Astrocyte of the cerebellum (primary cell): Measurements from ENCODE around the gene GRK3.
"Not testable (repeated sequence)": the region's sequence is repeated elsewhere in the genome, so short reads cannot be mapped to it uniquely, and the experiment has no call there.

Source experiments
- DNase-seq: peaks from one replicate; pipeline ENCODE4 v3.0.0-alpha.2; 2011; ENCODE audit warnings: low read depth
- H3K4me3 ChIP-seq: 2 replicates; pipeline ENCODE4 v1.5.1; 2011; ENCODE audit warnings: mild to moderate bottlenecking, low read depth, low read length, moderate library complexity
- CTCF ChIP-seq: IDR thresholded peaks from 2 replicates; pipeline ENCODE4 v1.5.1; 2012; ENCODE audit warnings: low read length, low read depth, moderate library complexity, mild to moderate bottlenecking; ENCODE audit errors: missing control alignments
- in situ Hi-C: cut with HindIII; loops from 2 replicates; pipeline ENCODE4 v1.10.0; 2017; ENCODE audit warnings: low sequenced_read_pairs

Gene GRK3

GRCh38 chr22:25569983-25570382 is 5.5 kb downstream of the GRK3 start:
- in situ Hi-C loops: no loop called here
- no peak for DNase-seq
- H3K4me3 ChIP-seq: no peak overlapping the region
- no peak for TF ChIP-seq CTCF

GRCh38 chr22:25570486-25570885 is 6.0 kb downstream of the GRK3 start:
- no peak for TF ChIP-seq CTCF
- in situ Hi-C loops: no loop called here
- DNase-seq: no peak
- no peak overlapping the region for H3K4me3 ChIP-seq

GRCh38 chr22:25571969-25572707 is 7.7 kb downstream of the GRK3 start:
- H3K4me3 ChIP-seq, DNase-seq, in situ Hi-C loops: not testable (repeated sequence)

GRCh38 chr22:25572708-25573171 is 8.3 kb downstream of the GRK3 start:
- no peak for TF ChIP-seq CTCF
- DNase-seq: no peak
- no peak overlapping the region for H3K4me3 ChIP-seq
- in situ Hi-C loops: no loop called here

- H3K4me3 ChIP-seq: no peak overlapping the region
- no peak for TF ChIP-seq CTCF
- no peak for DNase-seq
- in situ Hi-C loops: no loop called here
These were observed 9.4 kb downstream of the GRK3 start for GRCh38 chr22:25573841-25574240.

GRCh38 chr22:25574736-25575135 is 10.3 kb downstream of the GRK3 start:
- no peak for TF ChIP-seq CTCF
- no peak for DNase-seq
- no peak overlapping the region for H3K4me3 ChIP-seq
- in situ Hi-C loops: no loop called here

- in situ Hi-C loops, H3K4me3 ChIP-seq, DNase-seq: not testable (repeated sequence)
These were observed 11.4 kb downstream of the GRK3 start for GRCh38 chr22:25575674-25576392.

- DNase-seq, H3K4me3 ChIP-seq, in situ Hi-C loops: not testable (repeated sequence)
These were observed 17.0 kb downstream of the GRK3 start for GRCh38 chr22:25581452-25581851.
